ENCODE results near the gene COG7. TPM values are rescaled to one million over a fixed set of nuclear protein-coding genes. Genes with fewer than 3 reads are reported as not detected.
A peak's percentile ranks its signal among the peaks of the same experiment; 100 is the strongest.

Gene COG7
- total RNA-seq, 1 experiment from 2014 or later, result 38.3 TPM

DNA sequence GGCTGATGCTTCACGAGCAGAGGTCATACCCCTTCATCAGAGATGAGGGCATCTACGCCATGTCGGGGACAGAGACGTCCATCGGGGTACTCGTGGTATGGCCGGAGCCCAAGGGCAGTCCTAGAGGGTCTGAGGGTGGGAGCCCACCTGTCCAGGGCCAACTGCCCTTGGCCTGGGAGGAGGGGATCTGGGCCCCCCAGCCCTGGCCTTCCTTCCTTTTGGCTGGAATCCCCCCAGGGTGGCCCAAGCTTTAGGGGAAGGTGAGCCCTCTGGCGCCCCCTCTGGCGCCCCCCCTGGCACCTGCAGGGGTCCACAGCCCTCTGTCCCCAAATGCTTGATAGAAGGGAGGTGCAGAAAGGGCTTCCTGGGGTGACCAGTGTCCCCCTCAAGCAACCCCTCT is 81.6 kb downstream of the COG7 start:
- no peaks in the 10 kb centered on the region for H3K27me3 ChIP-seq (ENCODE audit: insufficient read depth, low read depth)
- POLR2A ChIA-PET (ENCODE audit: unreplicated experiment), result no interaction called here

DNA sequence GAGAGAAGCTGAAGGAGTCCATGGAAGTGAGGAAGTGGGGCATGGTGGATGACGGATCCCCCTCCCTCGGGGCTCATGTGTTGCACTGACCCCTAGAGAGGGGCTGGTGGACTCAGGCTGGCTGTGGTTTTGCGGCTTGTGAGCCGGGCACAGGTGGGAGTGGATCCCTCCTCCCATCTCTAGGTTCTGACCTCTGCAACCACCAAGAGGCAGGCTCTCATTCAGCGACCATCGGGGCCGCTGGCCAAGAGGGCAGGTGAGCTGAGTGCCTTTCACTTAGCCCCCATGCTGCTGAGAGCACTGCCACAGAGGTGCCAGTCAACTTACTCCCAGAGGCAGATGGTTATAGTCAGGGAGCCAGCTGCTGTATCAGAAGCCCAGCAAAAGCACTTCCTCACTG is 83.6 kb downstream of the COG7 start:
- intact Hi-C loops (cut with micrococcal nuclease; ENCODE audit: unreplicated experiment), result loop anchor here (5.0 kb wide), 2 partner anchors 112 to 187 kb away; partner anchors contain the start of gene SCNN1G
- no peaks in the 10 kb centered on the region for H3K79me2 ChIP-seq (ENCODE audit: low read depth)
- no peaks in the 10 kb centered on the region for H4K20me1 ChIP-seq (ENCODE audit: insufficient read depth)
- no peak overlapping the region for H2AFZ ChIP-seq
- no peak for TF ChIP-seq EZH2 (IDR thresholded peaks at IDR 0.05; ENCODE audit: low read depth)
- TF ChIP-seq, protein P1, sequence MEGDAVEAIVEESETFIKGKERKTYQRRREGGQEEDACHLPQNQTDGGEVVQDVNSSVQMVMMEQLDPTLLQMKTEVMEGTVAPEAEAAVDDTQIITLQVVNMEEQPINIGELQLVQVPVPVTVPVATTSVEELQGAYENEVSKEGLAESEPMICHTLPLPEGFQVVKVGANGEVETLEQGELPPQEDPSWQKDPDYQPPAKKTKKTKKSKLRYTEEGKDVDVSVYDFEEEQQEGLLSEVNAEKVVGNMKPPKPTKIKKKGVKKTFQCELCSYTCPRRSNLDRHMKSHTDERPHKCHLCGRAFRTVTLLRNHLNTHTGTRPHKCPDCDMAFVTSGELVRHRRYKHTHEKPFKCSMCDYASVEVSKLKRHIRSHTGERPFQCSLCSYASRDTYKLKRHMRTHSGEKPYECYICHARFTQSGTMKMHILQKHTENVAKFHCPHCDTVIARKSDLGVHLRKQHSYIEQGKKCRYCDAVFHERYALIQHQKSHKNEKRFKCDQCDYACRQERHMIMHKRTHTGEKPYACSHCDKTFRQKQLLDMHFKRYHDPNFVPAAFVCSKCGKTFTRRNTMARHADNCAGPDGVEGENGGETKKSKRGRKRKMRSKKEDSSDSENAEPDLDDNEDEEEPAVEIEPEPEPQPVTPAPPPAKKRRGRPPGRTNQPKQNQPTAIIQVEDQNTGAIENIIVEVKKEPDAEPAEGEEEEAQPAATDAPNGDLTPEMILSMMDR (conservative IDR thresholded peaks at IDR 0.05), result no peak
- peaks cover 53% of the 10 kb centered on the region for H3K4me1 ChIP-seq (replicated peaks; ENCODE audit: insufficient read depth)
- no peaks in the 10 kb centered on the region for H3K27me3 ChIP-seq (ENCODE audit: insufficient read depth, low read depth)
- peak overlapping the region; percentile 43; the same call in 1 of the 2 replicates for H3K27ac ChIP-seq
- ChIA-PET CTCF (no interaction called here), POLR2A (ENCODE audit: unreplicated experiment) (no interaction called here)
- no peaks in the 10 kb centered on the region for H3K9me3 ChIP-seq (ENCODE audit: insufficient read depth, low read depth)
- DNase-seq, result no peak
- H3K4me3 ChIP-seq, result no peak overlapping the region
- H3K4me2 ChIP-seq, result peak overlapping the region; percentile 58; the same call in 1 of the 2 replicates
- H3K36me3 ChIP-seq (ENCODE audit: low read depth), result no peaks in the 10 kb centered on the region
- no peaks in the 10 kb centered on the region for H3K9me2 ChIP-seq (ENCODE audit: insufficient read depth)
- BruUV-seq (replicated peaks), result no TSS peak
- peaks cover 42% of the 10 kb centered on the region for H3F3A ChIP-seq (ENCODE audit: insufficient read depth, low read depth)

More for the DNA sequence above, 81.6 kb downstream of the COG7 start:
- H3K9me3 ChIP-seq (ENCODE audit: insufficient read depth, low read depth), result no peaks in the 10 kb centered on the region
- no peak overlapping the region for H3K4me3 ChIP-seq
- no peaks in the 10 kb centered on the region for H3K36me3 ChIP-seq (ENCODE audit: low read depth)
- intact Hi-C loops (cut with micrococcal nuclease; ENCODE audit: unreplicated experiment), result no loop called here
- no peaks in the 10 kb centered on the region for H4K20me1 ChIP-seq (ENCODE audit: insufficient read depth)
- DNase-seq, result no peak
- no peak overlapping the region for H3K4me2 ChIP-seq
- no peaks in the 10 kb centered on the region for H3K79me2 ChIP-seq (ENCODE audit: low read depth)
- BruUV-seq (replicated peaks), result no TSS peak
- peaks cover 44% of the 10 kb centered on the region for H3K4me1 ChIP-seq (replicated peaks; ENCODE audit: insufficient read depth)
- CTCF ChIA-PET, result no interaction called here
- H3F3A ChIP-seq (ENCODE audit: insufficient read depth, low read depth), result peaks cover 33% of the 10 kb centered on the region
- no peak overlapping the region for H2AFZ ChIP-seq
- TF ChIP-seq EZH2 (IDR thresholded peaks at IDR 0.05; ENCODE audit: low read depth), result no peak
- TF ChIP-seq, protein P1 (conservative IDR thresholded peaks at IDR 0.05), result no peak
- no peaks in the 10 kb centered on the region for H3K9me2 ChIP-seq (ENCODE audit: insufficient read depth)
- no peak overlapping the region for H3K27ac ChIP-seq

DNA sequence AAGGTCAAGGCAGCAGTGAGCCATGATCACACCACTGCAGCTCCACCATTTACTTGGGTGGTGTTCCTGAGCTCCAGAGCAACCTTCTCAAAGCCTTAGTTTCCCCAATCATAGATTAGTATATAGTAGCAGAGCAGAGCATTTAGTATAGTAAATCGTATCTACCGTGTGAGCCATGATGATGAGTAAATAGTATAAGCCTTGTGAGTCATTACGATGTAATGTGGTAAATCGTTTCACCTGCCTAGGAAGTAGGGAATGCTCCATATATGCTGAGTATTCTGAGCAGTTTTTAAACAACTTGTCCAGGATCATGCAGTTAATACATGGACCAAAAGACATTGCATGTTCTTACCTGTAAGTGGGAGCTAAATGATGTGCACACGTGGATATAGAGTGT is 84.5 kb downstream of the COG7 start:
- ChIA-PET POLR2A (ENCODE audit: unreplicated experiment) (no interaction called here), CTCF (no interaction called here)
- no peaks in the 10 kb centered on the region for H3K79me2 ChIP-seq (ENCODE audit: low read depth)
- H3F3A ChIP-seq (ENCODE audit: insufficient read depth, low read depth), result peaks cover 39% of the 10 kb centered on the region
- BruUV-seq (replicated peaks), result no TSS peak
- intact Hi-C loops (cut with micrococcal nuclease; ENCODE audit: unreplicated experiment), result loop anchor here (5.0 kb wide), 2 partner anchors 111 to 186 kb away; partner anchors contain the start of gene SCNN1G
- H3K27ac ChIP-seq, result peak overlapping the region; percentile 43
- H3K9me2 ChIP-seq (ENCODE audit: insufficient read depth), result no peaks in the 10 kb centered on the region
- no peak overlapping the region for H3K4me3 ChIP-seq
- no peaks in the 10 kb centered on the region for H3K36me3 ChIP-seq (ENCODE audit: low read depth)
- TF ChIP-seq EZH2 (IDR thresholded peaks at IDR 0.05; ENCODE audit: low read depth), result no peak
- TF ChIP-seq, protein P1 (conservative IDR thresholded peaks at IDR 0.05), result no peak
- peak overlapping the region; percentile 58 for H3K4me2 ChIP-seq
- no peaks in the 10 kb centered on the region for H3K27me3 ChIP-seq (ENCODE audit: insufficient read depth, low read depth)
- peaks cover 57% of the 10 kb centered on the region for H3K4me1 ChIP-seq (replicated peaks; ENCODE audit: insufficient read depth)
- DNase-seq, result peak in 1 of 2 experiments; percentile 86
- H4K20me1 ChIP-seq (ENCODE audit: insufficient read depth), result no peaks in the 10 kb centered on the region
- H2AFZ ChIP-seq, result no peak overlapping the region
- H3K9me3 ChIP-seq (ENCODE audit: insufficient read depth, low read depth), result no peaks in the 10 kb centered on the region
